Aorta (tissue), 5 donors: ENCODE results near the gene MITF. TPM values are rescaled to one million over a fixed set of nuclear protein-coding genes. Genes with fewer than 3 reads are reported as not detected.

Source experiments
- ATAC-seq: fragments of 200-7000 bp; cut with Tn5 transposase; one replicate; pipeline ENCODE4 v1.9.1; 2022; ENCODE audit warnings: moderate library complexity; ENCODE audit not compliant: low FRiP score
- DNase-seq, 2 donors: peaks; one replicate each; pipeline ENCODE4 v3.0.0-alpha.2; 2020
- H3K27ac ChIP-seq, 2 donors: one replicate each; pipeline ENCODE4 v1.5.1; 2013; ENCODE audit warnings: low read length in 2 of 2, mild to moderate bottlenecking in 2 of 2, moderate library complexity in 2 of 2, control low read depth in 1 of 2, inconsistent platforms in 1 of 2, low read depth in 1 of 2
- H3K27me3 ChIP-seq, 2 donors: one replicate each; pipeline ENCODE4 v1.6.1; 2013; ENCODE audit warnings: control low read depth in 1 of 2, low read length in 1 of 2, mild to moderate bottlenecking in 1 of 2, moderate library complexity in 1 of 2; ENCODE audit not compliant: insufficient read depth in 2 of 2, control insufficient read depth in 1 of 2
- H3K36me3 ChIP-seq, 2 donors: one replicate each; pipeline ENCODE4 v1.6.1; 2013; ENCODE audit warnings: control low read depth in 1 of 2, low read length in 1 of 2, mild to moderate bottlenecking in 1 of 2; ENCODE audit not compliant: insufficient read depth in 2 of 2, control insufficient read depth in 1 of 2
- H3K4me1 ChIP-seq, 2 donors: one replicate each; pipeline ENCODE4 v1.6.1; 2013; ENCODE audit warnings: low read length in 2 of 2, control low read depth in 1 of 2, mild to moderate bottlenecking in 1 of 2, moderate library complexity in 1 of 2; ENCODE audit not compliant: insufficient read depth in 2 of 2, control insufficient read depth in 1 of 2
- H3K4me3 ChIP-seq, 2 donors: one replicate each; pipeline ENCODE4 v1.5.1; 2013; ENCODE audit warnings: low read length in 2 of 2, control low read depth in 1 of 2, mild to moderate bottlenecking in 1 of 2
- H3K9me3 ChIP-seq: one replicate; pipeline ENCODE4 v1.6.1; 2013; ENCODE audit warnings: mild to moderate bottlenecking, low read length; ENCODE audit not compliant: control insufficient read depth
- WGBS, 2 donors: extraction: QIAGEN DNeasy Blood & Tissue Kit; methylation state at CpG; one replicate each; pipeline ENCODE4 v1.1.7; 2013; 5-methylcytosine and 5-hydroxymethylcytosine counted together
- intact Hi-C, 2 donors: fragments of 100-400 bp; cut with DNase I; formaldehyde crosslinking; loops; one replicate each; pipeline versions ENCODE4 v1.14.2 to v1.15.0; 2022
- polyA plus RNA-seq, 2 donors: library from polyadenylated mRNA; stranded (reverse); fragments of 200-250 nt; gene quantifications; one replicate each; pipeline ENCODE4 v1.2.3, GENCODE V29; 2013
- total RNA-seq, 2 donors: library from RNA; stranded (reverse); fragmentation: NEBNext Ultra II Directional; extraction: Animal tissue kit (Norgen Biotek cat#: 25700); gene quantifications; one replicate each; pipeline ENCODE4 v1.2.1, GENCODE V29; 2021
- donor health status: healthy with polysubstance abuse.
- donor health status: Bipolar disorder and iron deficiency.
- donor health status: DM: no; HTN: no; CAD: no.
- donor health status: DM: no; HTN: no; CAD: no.
- donor health status: DM: yes; HTN: yes; CAD: no.

The MITF gene
- total and polyA plus RNA-seq, 4 donors, result 4.1 to 30.5 (median 17.4) TPM

GRCh38 chr3:69737392-69737791 is 1.9 kb upstream of the MITF start:
- peaks cover 1% of the 10 kb centered on the region for H3K9me3 ChIP-seq
- ATAC-seq (no peak), DNase-seq (no peak)
- no peak overlapping the region for H3K4me3 ChIP-seq
- H3K4me1 ChIP-seq, result peaks cover 0 to 4% of the 10 kb centered on the region in 2 donors
- H3K27ac ChIP-seq, result no peak overlapping the region
- no peaks in the 10 kb centered on the region for H3K36me3 ChIP-seq
- 55 to 58% methylated on average over 3 of the region's 3 CpGs for WGBS, 2 donors
- H3K27me3 ChIP-seq, result no peaks in the 10 kb centered on the region
- intact Hi-C loops, result loop anchor here in 1 of 2 donors (5.0 kb wide), 1 partner anchor 50 kb away; no protein-coding TSS in a partner anchor

- Histone ChIP-seq H3K4me1 (peaks cover 0 to 4% of the 10 kb centered on the region in 2 donors), H3K27ac (peak overlapping the region in 1 of 2 donors; percentile 30), H3K36me3 (no peaks in the 10 kb centered on the region), H3K9me3 (no peaks in the 10 kb centered on the region), H3K27me3 (no peaks in the 10 kb centered on the region), H3K4me3 (peak overlapping the region; percentile 81 to 93)
- intact Hi-C loops, result loop anchor here in 1 of 2 donors (5.0 kb wide), 1 partner anchor 49 kb away; no protein-coding TSS in a partner anchor
- ATAC-seq, result peak; percentile 28
- no peak for DNase-seq
- 1% methylated on average over 4 of the region's 4 CpGs for WGBS, 2 donors
Observed at GRCh38 chr3:69738315-69738714, 949 bp upstream of the MITF start.

GRCh38 chr3:69738859-69739203 is 433 bp upstream of the MITF start:
- no peaks in the 10 kb centered on the region for H3K36me3 ChIP-seq
- WGBS, 2 donors, result 0% methylated on average over 12 of the region's 12 CpGs
- no peaks in the 10 kb centered on the region for H3K9me3 ChIP-seq
- no peak overlapping the region for H3K27ac ChIP-seq
- DNase-seq (peak in 1 of 2 donors; percentile 50), ATAC-seq (peak; percentile 2)
- H3K27me3 ChIP-seq, result no peaks in the 10 kb centered on the region
- intact Hi-C loops, result loop anchor here in 1 of 2 donors (5.0 kb wide), 1 partner anchor 48 kb away; no protein-coding TSS in a partner anchor
- peak overlapping the region; percentile 81 to 93 for H3K4me3 ChIP-seq
- H3K4me1 ChIP-seq, result peaks cover 0 to 4% of the 10 kb centered on the region in 2 donors

DNA sequence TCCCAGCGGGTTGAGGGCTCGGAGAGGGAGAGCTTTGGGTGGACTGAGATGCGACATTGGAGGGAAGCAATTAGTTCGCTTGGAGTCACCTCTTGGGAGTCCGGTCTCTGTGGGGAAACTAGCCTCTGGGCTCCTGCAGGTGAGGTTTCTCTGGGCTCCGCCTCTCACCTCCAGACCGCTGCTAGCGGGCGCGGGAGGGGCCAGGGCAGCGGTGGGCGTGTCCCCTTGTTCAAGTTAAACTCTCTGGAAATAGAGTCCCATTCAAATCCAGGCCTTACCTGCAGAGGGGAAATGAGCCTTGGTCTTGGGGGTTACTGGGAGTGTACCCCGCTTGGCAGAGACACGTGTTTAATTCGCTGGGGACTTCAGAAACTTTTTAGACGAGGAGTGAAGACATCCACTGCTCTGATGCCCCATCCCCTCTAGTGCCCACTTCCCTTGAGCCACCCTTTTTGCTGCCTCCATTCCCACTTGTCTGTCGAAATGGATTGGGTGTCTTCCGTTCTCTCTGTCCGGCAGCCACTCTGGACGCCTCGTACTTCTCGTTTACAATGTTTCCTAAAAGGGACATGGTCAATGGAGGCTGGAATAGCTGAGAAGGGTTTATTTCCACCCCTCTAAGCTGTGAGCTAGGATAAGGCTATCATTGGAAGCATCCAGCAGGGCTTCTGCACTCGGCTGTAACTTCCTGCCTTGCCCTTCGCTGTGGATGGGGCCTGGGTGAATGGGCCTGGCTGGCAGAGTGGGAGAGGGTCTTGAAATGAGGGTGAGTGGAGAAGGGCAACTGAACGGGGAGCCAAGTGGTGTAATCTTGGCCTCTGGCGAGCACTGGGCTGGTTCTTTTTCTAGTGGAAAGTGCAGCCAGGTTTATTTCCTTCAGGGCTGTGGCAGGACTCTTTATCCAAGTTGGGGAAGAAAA is 1.1 kb downstream of the MITF start:
- peak overlapping the region; percentile 50 to 69 for H3K4me3 ChIP-seq
- WGBS, 2 donors, result 30% methylated on average over 26 of the region's 26 CpGs
- no peak overlapping the region for H3K27ac ChIP-seq
- no peaks in the 10 kb centered on the region for H3K36me3 ChIP-seq
- DNase-seq (no peak), ATAC-seq (no peak)
- peaks cover 0 to 4% of the 10 kb centered on the region in 2 donors for H3K4me1 ChIP-seq
- intact Hi-C loops, result loop anchor here in 1 of 2 donors (5.0 kb wide), 1 partner anchor 47 kb away; no protein-coding TSS in a partner anchor
- H3K9me3 ChIP-seq, result no peaks in the 10 kb centered on the region
- no peaks in the 10 kb centered on the region for H3K27me3 ChIP-seq

GRCh38 chr3:69741032-69741767 is 1.9 kb downstream of the MITF start:
- ATAC-seq, result no peak
- 92% methylated on average over 13 of the region's 13 CpGs for WGBS, 2 donors
- peaks cover 0 to 6% of the 10 kb centered on the region in 2 donors for H3K4me1 ChIP-seq

DNA sequence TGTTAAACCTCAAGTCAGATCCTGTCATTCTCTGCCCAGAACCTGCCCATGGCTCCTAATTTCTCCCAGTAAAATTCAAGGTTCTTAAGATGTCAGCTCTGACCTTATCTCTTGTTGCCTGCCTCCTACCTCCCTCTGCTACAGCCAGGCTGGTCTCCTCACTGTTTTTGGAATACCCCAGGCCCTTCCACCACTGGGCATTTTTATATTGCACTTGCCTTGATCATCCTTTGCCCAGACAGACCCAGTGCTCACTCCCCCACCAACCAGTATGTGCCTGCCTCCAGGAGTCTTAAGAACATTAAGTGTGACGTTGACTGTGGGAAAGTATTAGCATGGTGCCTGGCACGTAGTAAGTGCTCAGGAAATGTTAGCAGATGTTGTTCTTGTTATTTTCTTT is 3.1 kb downstream of the MITF start:
- 96 to 97% methylated on average over 2 of the region's 2 CpGs for WGBS, 2 donors
- Histone ChIP-seq H3K27ac (no peak overlapping the region), H3K4me1 (peaks cover 9% of the 10 kb centered on the region in 2 donors), H3K4me3 (no peak overlapping the region), H3K9me3 (no peaks in the 10 kb centered on the region), H3K27me3 (no peaks in the 10 kb centered on the region), H3K36me3 (no peaks in the 10 kb centered on the region)
- no peak for ATAC-seq
- no peak for DNase-seq
- intact Hi-C loops, result loop anchor here in 1 of 2 donors (5.0 kb wide), 1 partner anchor 45 kb away; no protein-coding TSS in a partner anchor

More at GRCh38 chr3:69741032-69741767, 1.9 kb downstream of the MITF start:
- H3K9me3 ChIP-seq, result no peaks in the 10 kb centered on the region
- no peaks in the 10 kb centered on the region for H3K36me3 ChIP-seq
- H3K27me3 ChIP-seq, result no peaks in the 10 kb centered on the region
- DNase-seq, result no peak
- H3K4me3 ChIP-seq, result no peak overlapping the region
- no peak overlapping the region for H3K27ac ChIP-seq
- intact Hi-C loops, result loop anchor here in 1 of 2 donors (5.0 kb wide), 1 partner anchor 46 kb away; no protein-coding TSS in a partner anchor

DNA sequence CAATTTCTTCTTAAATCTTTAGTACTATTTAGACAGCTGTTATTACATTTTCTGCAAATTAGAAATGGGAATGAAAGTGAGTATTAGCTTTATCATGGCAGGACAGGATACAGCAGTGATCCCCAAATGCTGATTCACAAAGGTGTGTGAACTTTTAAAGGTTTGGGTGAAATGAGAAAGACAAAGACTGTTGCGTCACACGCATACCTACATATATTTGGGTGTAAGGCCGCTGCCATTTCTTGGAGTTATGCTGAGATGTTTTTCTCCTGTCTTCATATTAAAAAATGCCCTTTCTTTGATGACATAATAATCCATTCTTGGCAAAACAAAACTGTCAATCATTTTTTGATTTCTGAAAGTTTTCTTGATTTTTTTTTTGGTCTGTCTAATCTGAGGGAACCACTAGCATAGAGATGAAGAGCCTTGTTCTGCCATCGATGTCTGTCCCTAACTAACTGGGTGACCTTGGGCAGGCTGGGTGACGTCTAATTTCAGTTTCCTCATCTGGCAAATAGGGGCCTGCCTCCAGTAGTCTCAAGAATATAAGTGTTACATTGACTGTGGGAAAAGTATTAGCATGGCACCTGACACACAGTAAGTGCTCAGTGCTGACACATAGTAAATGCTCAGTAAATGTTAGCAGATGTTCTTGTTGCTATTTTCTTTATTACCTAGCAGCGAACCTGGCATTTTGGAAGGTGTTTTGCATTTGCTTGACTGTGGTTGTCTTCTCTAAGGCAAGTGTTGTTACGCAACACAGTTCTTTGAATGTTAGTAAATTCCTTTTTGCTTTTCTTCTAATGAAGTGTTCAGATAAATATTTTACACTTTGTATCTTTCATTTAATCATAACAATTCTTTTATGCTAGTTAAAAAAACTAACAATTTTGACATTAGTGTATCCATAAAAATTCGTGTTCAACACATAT is 5.0 kb downstream of the MITF start:
- no peak overlapping the region for H3K27ac ChIP-seq
- peaks cover 11 to 13% of the 10 kb centered on the region in 2 donors for H3K4me1 ChIP-seq
- WGBS, 2 donors, result 96 to 98% methylated on average over 8 of the region's 8 CpGs

DNA sequence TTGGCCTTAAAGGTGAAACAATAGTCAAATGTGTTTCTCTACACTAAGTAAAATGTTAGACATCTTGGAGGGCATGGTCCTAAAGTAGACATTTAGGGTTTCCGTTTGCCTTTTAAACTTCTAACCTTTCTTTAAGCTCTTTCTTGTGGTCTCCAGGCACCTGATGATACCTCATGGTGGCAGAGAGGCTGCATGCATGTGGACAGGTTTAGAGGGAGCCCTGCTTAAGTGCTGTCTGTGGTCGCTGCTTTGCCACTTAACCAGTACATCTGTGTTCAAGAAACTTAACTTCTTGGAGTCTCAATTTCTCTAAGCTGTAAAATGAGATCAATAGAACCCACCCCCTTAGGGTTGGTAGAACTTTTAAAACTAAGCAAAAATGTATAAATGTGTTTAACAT is 6.2 kb downstream of the MITF start:
- WGBS, 2 donors, result 92% methylated on average over 2 of the region's 2 CpGs
- DNase-seq (no peak), ATAC-seq (no peak)
- Histone ChIP-seq H3K36me3 (no peaks in the 10 kb centered on the region), H3K9me3 (no peaks in the 10 kb centered on the region), H3K4me3 (no peak overlapping the region), H3K27me3 (no peaks in the 10 kb centered on the region), H3K27ac (no peak overlapping the region), H3K4me1 (peaks cover 11 to 13% of the 10 kb centered on the region in 2 donors)
- intact Hi-C loops, result no loop called here

More for the DNA sequence above, 5.0 kb downstream of the MITF start:
- Histone ChIP-seq H3K4me3 (no peak overlapping the region), H3K27me3 (no peaks in the 10 kb centered on the region), H3K36me3 (no peaks in the 10 kb centered on the region), H3K9me3 (no peaks in the 10 kb centered on the region)
- DNase-seq (no peak), ATAC-seq (no peak)
- intact Hi-C loops, result loop anchor here in 1 of 2 donors (5.0 kb wide), 1 partner anchor 43 kb away; no protein-coding TSS in a partner anchor
